ENCODE results near the gene CCDC51. TPM values are rescaled to one million over a fixed set of nuclear protein-coding genes. Genes with fewer than 3 reads are reported as not detected.

Gene CCDC51
- total and polyA plus RNA-seq, 2 donors (not counting 1 experiment from before 2014, with no cell fraction given), result 5.0 to 5.9 TPM

DNA sequence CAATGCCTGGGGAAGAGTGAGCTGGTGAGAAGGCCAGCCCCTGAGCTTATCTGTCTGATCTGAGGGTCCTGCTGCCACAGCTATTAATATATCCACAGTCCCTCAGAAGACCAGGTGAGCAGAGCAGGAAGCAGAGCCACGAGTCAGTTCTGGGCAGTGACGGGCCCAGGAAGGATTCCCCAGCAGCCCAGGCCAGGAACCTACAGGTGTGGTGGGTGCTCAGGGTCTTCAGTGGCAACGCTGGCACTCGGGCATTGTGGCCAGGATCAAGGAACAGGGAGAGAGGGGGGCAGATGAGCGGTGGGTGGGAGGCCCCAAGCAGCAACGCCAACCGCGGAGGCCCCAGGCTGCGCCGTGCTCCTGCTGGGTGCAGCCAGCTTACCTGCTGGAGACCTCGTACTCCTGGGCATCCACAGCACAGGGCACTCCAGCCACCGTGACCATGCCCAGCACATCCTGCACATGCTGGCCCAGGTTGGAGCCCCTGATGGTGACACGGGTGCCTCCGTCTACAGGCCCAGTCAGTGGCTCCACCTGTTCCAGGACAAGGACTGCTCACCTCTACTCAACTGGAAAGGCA, 22.3 kb downstream of the CCDC51 start:
- H3K27me3 Mint-ChIP-seq, result no peaks in the 10 kb centered on the region
- Histone ChIP-seq H3K4me2 (replicated peaks; ENCODE audit: low read depth, low read length, poor library complexity, severe bottlenecking) (no peak overlapping the region), H3K79me2 (ENCODE audit: control insufficient read depth, insufficient read depth, low read length) (no peaks in the 10 kb centered on the region), H3K27ac (ENCODE audit: low read length in 2 of 2) (no peak overlapping the region), H3K4me1 (ENCODE audit: control insufficient read depth in 2 of 2, insufficient read depth in 2 of 2, low read length in 2 of 2) (no peaks in the 10 kb centered on the region), H2AFZ (ENCODE audit: insufficient read depth, low read depth, low read length, poor library complexity, severe bottlenecking) (no peak overlapping the region), H3K36me3 (replicated peaks in 1 of 2; ENCODE audit: control extremely low read depth in 1 of 2, control insufficient read depth in 1 of 2, extremely low read depth in 1 of 2, insufficient read depth in 2 of 2, low read length in 1 of 2) (no peaks in the 10 kb centered on the region), H3K9me3 (ENCODE audit: control extremely low read depth in 1 of 3, control insufficient read depth in 2 of 3, insufficient read depth in 1 of 3, low read length in 2 of 3) (no peaks in the 10 kb centered on the region), H3K27me3 (replicated peaks in 1 of 4; ENCODE audit: control extremely low read depth in 1 of 4, control insufficient read depth in 3 of 4, insufficient read depth in 4 of 4, low read length in 3 of 4) (no peaks in the 10 kb centered on the region), H4K20me1 (ENCODE audit: control insufficient read depth, insufficient read depth, low read length, poor library complexity, severe bottlenecking) (no peaks in the 10 kb centered on the region), H3K9ac (ENCODE audit: low read length) (no peak overlapping the region), H3K4me3 (ENCODE audit: control extremely low read depth in 1 of 5, extremely low read depth in 1 of 5, insufficient read depth in 1 of 5, low read depth in 2 of 5, low read length in 4 of 5) (no peak overlapping the region)
- TF ChIP-seq EZH2 (IDR thresholded peaks at IDR 0.05; ENCODE audit: borderline replicate concordance, insufficient read depth, low read depth, low read length, poor library complexity, severe bottlenecking), result no peak
- TF ChIP-seq, protein P1, sequence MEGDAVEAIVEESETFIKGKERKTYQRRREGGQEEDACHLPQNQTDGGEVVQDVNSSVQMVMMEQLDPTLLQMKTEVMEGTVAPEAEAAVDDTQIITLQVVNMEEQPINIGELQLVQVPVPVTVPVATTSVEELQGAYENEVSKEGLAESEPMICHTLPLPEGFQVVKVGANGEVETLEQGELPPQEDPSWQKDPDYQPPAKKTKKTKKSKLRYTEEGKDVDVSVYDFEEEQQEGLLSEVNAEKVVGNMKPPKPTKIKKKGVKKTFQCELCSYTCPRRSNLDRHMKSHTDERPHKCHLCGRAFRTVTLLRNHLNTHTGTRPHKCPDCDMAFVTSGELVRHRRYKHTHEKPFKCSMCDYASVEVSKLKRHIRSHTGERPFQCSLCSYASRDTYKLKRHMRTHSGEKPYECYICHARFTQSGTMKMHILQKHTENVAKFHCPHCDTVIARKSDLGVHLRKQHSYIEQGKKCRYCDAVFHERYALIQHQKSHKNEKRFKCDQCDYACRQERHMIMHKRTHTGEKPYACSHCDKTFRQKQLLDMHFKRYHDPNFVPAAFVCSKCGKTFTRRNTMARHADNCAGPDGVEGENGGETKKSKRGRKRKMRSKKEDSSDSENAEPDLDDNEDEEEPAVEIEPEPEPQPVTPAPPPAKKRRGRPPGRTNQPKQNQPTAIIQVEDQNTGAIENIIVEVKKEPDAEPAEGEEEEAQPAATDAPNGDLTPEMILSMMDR (IDR thresholded peaks at IDR 0.05), result no peak
- ChIA-PET POLR2A (no interaction called here), CTCF (no interaction called here)
- H3K9me3 Mint-ChIP-seq (ENCODE audit: insufficient read depth), result no peaks in the 10 kb centered on the region
- H3K4me3 Mint-ChIP-seq, result no peak overlapping the region
- no peak for DNase-seq
- no peak for ATAC-seq (ENCODE audit: low read depth)
- H3K27ac Mint-ChIP-seq, result no peak overlapping the region
- 95% methylated on average over 14 of the region's 14 CpGs for WGBS (ENCODE audit: insufficient coverage)
- intact Hi-C loops (cut with micrococcal nuclease), result no loop called here
- H3K4me1 Mint-ChIP-seq, result no peaks in the 10 kb centered on the region

GRCh38 chr3:48416546-48416945, 23.4 kb downstream of the CCDC51 start:
- Mint-ChIP-seq H3K27ac (no peak overlapping the region), H3K4me1 (no peaks in the 10 kb centered on the region), H3K9me3 (ENCODE audit: insufficient read depth) (no peaks in the 10 kb centered on the region), H3K27me3 (no peaks in the 10 kb centered on the region), H3K4me3 (no peak overlapping the region)
- Histone ChIP-seq H3K27ac (ENCODE audit: low read length in 2 of 2) (no peak overlapping the region), H2AFZ (ENCODE audit: insufficient read depth, low read depth, low read length, poor library complexity, severe bottlenecking) (no peak overlapping the region), H3K36me3 (replicated peaks in 1 of 2; ENCODE audit: control extremely low read depth in 1 of 2, control insufficient read depth in 1 of 2, extremely low read depth in 1 of 2, insufficient read depth in 2 of 2, low read length in 1 of 2) (no peaks in the 10 kb centered on the region), H3K27me3 (replicated peaks in 1 of 4; ENCODE audit: control extremely low read depth in 1 of 4, control insufficient read depth in 3 of 4, insufficient read depth in 4 of 4, low read length in 3 of 4) (no peaks in the 10 kb centered on the region), H3K9ac (ENCODE audit: low read length) (no peak overlapping the region), H3K79me2 (ENCODE audit: control insufficient read depth, insufficient read depth, low read length) (no peaks in the 10 kb centered on the region), H3K4me2 (replicated peaks; ENCODE audit: low read depth, low read length, poor library complexity, severe bottlenecking) (no peak overlapping the region), H3K9me3 (ENCODE audit: control extremely low read depth in 1 of 3, control insufficient read depth in 2 of 3, insufficient read depth in 1 of 3, low read length in 2 of 3) (no peaks in the 10 kb centered on the region), H4K20me1 (ENCODE audit: control insufficient read depth, insufficient read depth, low read length, poor library complexity, severe bottlenecking) (no peaks in the 10 kb centered on the region), H3K4me3 (ENCODE audit: control extremely low read depth in 1 of 5, extremely low read depth in 1 of 5, insufficient read depth in 1 of 5, low read depth in 2 of 5, low read length in 4 of 5) (no peak overlapping the region), H3K4me1 (ENCODE audit: control insufficient read depth in 2 of 2, insufficient read depth in 2 of 2, low read length in 2 of 2) (no peaks in the 10 kb centered on the region)
- ChIA-PET CTCF (interaction anchor here (1.2 kb wide), 1 partner anchor 16 kb away, joined by 3 read pairs; no protein-coding TSS in a partner anchor), POLR2A (no interaction called here)
- ATAC-seq (ENCODE audit: low read depth) (no peak), DNase-seq (no peak)
- intact Hi-C loops (cut with micrococcal nuclease), result no loop called here
- no peak for TF ChIP-seq EZH2 (IDR thresholded peaks at IDR 0.05; ENCODE audit: borderline replicate concordance, insufficient read depth, low read depth, low read length, poor library complexity, severe bottlenecking)
- TF ChIP-seq, protein P1 (IDR thresholded peaks at IDR 0.05), result no peak
- 93% methylated on average over 4 of the region's 4 CpGs for WGBS (ENCODE audit: insufficient coverage)

All from B cell (primary cell).